GM19467 (cell line): Measurements from ENCODE around the gene ZNF264.
"Not testable (repeated sequence)": the region's sequence is repeated elsewhere in the genome, so short reads cannot be mapped to it uniquely, and the experiment has no call there.

Experiments
- ATAC-seq: cut with Tn5 transposase; IDR thresholded peaks from one replicate; pipeline ENCODE4 v1.9.1; 2021; ENCODE audit warnings: mild to moderate bottlenecking, moderate library complexity; ENCODE audit not compliant: unreplicated experiment

Gene ZNF264

DNA sequence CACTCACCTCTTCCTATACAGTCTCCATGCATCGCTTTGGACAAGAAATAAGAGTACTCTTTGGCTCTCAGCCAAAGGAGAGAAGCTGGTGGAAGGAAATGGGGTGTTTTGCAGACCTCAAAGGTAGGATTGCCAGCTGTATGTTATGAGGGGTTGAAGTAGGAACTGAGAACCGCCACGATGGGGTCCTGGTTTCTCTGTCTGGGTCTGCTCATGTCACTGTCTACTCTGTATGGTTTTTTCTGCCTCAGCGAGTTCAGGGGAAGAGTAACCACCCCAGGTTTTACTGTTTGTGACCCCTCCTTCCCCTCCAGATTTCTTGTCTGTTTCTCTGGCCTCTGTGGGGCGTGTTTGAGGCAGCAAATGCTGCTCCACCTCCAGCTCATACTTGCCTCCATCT, 53.2 kb downstream of the ZNF264 start:
- ATAC-seq = no peak

DNA sequence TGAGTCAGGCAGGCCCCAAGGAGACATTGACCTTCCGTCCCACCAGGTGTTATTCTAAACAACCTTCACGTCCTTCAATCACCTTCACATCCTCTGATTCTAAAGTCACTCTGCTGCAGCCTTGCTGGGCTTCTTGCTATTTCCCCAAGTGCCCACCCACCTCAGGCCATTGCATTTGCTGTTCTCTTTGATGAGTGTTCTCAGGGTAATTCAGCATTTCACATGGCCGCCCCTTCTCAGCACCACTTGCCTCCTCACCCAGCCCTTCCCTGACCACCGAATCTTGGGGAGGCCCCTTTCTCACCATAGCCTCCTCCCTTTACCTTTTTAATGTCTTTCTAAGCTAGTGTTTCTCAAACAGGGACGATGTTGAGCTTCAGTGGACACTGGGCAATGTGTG, 53.8 kb downstream of the ZNF264 start:
- no peak for ATAC-seq

DNA sequence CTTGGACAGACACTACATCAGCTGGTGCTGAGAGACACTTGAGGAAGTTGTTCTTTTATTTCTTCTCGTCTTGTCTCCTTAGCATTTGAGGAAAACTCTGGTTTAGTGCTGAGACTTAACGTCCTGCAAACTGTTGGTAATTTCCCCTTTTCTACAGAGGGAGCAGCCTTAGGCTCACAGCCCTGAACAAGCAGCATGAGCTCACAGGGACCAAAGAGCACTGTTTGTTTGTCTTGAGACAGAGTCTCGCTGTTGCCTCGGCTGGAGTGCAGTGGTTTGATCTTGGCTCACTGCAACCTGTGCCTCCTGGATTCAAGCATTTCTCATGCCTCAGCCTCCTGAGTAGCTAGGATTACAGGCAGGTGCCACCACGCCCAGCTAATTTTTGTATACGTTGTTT, 54.7 kb downstream of the ZNF264 start:
- ATAC-seq = no peak

DNA sequence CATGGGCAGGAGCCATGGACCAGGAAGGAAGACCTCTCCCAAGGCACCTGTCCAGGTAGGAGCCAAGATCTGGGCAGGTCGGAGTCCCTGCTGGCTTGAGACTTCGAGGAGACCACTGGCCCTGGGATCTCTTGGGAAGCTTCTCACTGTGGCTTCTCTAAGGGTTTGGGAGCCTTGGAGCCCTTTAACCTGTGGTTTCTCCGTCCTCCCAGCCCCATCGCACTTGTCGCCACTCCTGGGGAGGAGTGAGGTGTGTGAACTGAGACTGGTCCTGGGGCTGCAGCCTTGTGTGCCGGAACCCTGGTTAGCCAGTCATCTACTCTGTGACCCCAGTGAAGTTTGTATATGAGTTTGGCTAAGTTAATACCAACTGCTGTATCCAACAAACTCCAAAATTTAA, 57.3 kb downstream of the ZNF264 start:
- no peak for ATAC-seq

DNA sequence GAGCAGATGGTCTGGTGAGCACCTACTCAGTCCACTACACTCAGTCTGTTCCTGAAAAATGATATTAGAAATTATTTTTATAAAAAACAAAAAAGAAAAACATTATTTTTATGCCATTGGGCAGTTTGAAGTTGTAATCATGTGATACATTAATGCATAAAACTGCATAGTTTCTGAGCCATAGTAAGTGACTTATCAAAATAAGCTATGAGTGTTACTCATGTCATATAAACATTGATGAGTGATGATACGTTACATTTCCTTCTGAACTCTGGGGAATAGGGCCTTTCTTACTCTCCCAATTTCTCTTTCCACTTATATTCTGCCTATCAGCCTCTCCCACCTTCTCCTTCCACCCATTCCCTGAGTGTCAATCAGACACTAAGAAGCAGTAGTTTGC, 58.0 kb downstream of the ZNF264 start:
- no peak for ATAC-seq

DNA sequence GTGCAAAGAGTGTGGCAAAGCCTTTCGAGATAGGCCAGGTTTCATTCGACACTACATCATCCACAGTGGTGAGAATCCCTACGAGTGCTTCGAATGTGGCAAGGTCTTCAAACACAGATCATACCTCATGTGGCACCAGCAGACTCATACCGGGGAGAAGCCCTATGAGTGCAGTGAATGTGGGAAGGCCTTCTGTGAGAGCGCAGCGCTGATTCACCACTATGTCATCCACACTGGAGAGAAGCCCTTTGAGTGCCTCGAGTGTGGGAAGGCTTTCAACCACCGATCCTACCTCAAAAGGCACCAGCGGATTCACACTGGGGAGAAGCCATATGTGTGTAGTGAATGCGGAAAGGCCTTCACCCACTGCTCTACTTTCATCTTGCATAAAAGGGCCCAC, 62.5 kb downstream of the ZNF264 start:
- ATAC-seq = not testable (repeated sequence)

DNA sequence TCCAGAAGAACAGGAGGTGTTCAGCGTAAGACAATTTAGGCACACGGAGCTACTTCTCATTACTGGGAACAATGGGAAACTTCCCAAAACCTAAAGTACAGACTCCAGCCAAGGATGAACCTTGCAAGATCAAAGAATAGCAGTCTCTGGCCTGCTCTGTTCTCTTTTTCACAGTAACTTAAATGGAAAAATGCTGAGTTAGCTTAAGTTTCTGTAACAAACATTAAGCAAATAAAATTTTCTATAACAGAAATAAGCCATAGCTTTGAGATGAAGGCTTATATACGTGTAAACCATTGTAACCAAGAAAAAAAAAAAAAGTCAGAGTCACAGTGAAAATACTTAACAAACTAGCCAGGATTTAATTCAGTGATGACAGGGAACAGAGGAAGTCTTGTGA, 70.7 kb downstream of the ZNF264 start:
- ATAC-seq = no peak

DNA sequence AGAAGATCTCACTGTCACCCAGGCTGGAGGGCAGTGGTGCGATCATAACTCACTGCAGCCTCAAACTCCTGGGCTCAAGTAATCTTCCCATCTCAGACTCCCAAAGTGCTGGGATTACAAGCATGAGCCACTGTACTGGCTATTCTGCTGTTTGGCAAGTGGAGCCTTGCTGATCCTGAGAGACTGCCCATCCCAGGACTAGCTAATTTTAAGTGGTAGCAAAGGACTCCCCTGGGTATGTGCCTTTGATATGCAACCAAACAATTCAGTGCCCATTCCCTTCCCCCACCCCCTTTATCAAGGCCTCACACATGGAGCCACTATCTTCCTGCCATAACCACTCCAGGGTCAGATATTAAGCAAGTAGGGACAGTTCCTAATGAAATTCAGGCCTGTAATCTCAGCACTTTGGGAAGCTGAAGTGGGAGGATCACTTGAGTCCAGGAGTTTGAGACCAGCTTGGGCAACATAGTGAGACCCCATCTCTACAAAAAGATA, 72.0 kb downstream of the ZNF264 start:
- no peak for ATAC-seq

DNA sequence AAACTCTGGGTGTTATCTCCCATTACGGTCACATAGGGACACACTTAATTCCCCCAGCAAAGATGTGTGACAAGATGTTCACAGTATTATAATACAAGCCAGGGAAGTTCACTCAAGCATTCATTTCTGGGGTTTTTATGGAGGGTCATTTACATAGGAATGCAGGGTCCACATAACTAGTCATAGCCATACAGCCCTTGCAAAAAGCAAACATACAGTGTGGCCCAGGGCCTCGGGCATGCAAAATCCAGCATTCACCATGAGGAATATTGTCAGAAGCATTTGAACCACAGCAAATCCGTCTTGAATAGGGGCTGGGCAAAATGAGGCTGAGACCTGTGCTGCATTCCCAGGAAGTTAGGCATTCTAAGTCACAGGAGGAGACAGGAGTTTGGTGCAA, 76.0 kb downstream of the ZNF264 start:
- ATAC-seq = no peak

DNA sequence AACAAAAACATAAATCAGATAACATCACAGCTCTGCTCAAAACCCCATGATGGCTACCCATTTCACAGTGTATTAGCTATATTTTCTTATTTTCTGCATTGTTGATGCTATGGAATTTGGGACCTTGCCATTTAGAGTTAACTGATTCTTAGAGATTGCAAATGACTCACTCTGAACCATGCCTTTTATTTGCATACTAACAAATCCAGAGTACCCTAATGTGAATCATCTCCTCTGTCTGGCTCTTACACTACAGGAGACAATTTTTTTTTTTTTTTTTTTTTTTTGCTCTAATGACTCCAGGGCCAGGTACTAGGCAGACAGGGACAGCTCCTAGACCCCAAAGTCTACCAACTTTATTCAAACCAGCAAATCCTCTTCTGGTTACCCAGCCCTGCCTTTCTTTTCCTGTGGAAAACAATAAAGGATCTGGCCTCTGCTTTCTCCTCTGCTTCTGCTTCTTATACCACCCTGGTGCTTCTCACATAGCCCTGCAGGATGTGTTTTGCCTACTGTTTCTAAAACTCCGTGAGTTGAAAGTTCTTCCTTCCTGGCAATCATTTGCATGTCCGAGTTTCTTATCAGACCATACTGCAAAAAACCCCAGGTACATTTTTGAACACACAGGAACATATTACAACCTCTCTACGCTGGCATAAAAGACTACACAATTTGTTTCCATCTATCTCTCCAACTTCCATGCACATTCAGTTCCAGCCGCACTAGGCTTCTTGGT, 78.4 kb downstream of the ZNF264 start:
- ATAC-seq = no peak

DNA sequence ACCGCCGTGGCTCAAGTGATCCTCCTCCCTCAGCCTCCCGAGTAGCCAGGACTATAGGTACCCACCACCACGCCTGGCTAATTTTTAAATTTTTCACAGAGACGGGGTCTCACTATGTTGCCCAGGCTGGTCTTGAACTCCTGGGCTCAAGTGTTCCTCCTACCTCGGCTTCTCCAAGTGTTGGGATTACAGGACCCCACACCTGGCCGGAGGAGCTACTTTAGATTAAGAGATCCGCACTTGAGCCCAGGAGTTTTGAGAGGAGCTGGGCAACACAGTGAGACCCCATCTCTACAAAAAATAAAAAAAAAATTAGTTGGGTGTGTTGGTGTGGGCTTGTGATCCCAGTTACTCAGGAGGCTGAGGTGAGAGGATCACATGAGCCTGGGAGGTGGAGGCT, 80.0 kb downstream of the ZNF264 start:
- ATAC-seq = no peak
